HG03060 (cell line): ENCODE results near the gene ABCC8.

Source experiments
- ATAC-seq: cut with Tn5 transposase; IDR thresholded peaks from one replicate; pipeline ENCODE4 v1.9.1; 2021; ENCODE audit warnings: low read depth, moderate number of reproducible peaks; ENCODE audit not compliant: unreplicated experiment

Gene ABCC8

GRCh38 chr11:17476317-17477083 is at the start of gene ABCC8:
Gene ABCC8 (minus strand): TSS chr11:17476845. CDS start chr11:17476776, 69 bp downstream.
- ATAC-seq = no peak

- no peak for ATAC-seq
These were observed 49.7 kb upstream of the ABCC8 start for GRCh38 chr11:17526326-17526725.

- no peak for ATAC-seq
These were observed 48.9 kb upstream of the ABCC8 start for GRCh38 chr11:17525570-17525969.

GRCh38 chr11:17524221-17524620 is 47.6 kb upstream of the ABCC8 start:
- ATAC-seq = no peak

GRCh38 chr11:17522655-17523054 is 46.0 kb upstream of the ABCC8 start:
- ATAC-seq = no peak

- no peak for ATAC-seq
These were observed 44.7 kb upstream of the ABCC8 start for GRCh38 chr11:17521106-17521900.

- no peak for ATAC-seq
These were observed 42.6 kb upstream of the ABCC8 start for GRCh38 chr11:17519061-17519885.

GRCh38 chr11:17518366-17518765 is 41.7 kb upstream of the ABCC8 start:
- no peak for ATAC-seq

GRCh38 chr11:17517186-17517585 is 40.5 kb upstream of the ABCC8 start:
- ATAC-seq = no peak

- ATAC-seq = no peak
These were observed 40.0 kb upstream of the ABCC8 start for GRCh38 chr11:17516551-17517150.

- no peak for ATAC-seq
These were observed 39.0 kb upstream of the ABCC8 start for GRCh38 chr11:17515443-17516176.

- ATAC-seq = no peak
These were observed 37.8 kb upstream of the ABCC8 start for GRCh38 chr11:17514476-17514875.

GRCh38 chr11:17513853-17514252 is 37.2 kb upstream of the ABCC8 start:
- ATAC-seq = no peak

GRCh38 chr11:17512101-17512500 is 35.5 kb upstream of the ABCC8 start:
- no peak for ATAC-seq

- ATAC-seq = no peak
These were observed 34.9 kb upstream of the ABCC8 start for GRCh38 chr11:17511571-17511970.

GRCh38 chr11:17510507-17511206 is 34.0 kb upstream of the ABCC8 start:
- ATAC-seq = no peak

GRCh38 chr11:17508791-17509190 is 32.1 kb upstream of the ABCC8 start:
- no peak for ATAC-seq

- no peak for ATAC-seq
These were observed 31.7 kb upstream of the ABCC8 start for GRCh38 chr11:17508306-17508705.

- ATAC-seq = no peak
These were observed 31.1 kb upstream of the ABCC8 start for GRCh38 chr11:17507773-17508172.
